IMR-90 (cell line): Measurements from ENCODE around the gene SEC23IP. TPM values are rescaled to one million over a fixed set of nuclear protein-coding genes. Genes with fewer than 3 reads are reported as not detected.

Source experiments
- ATAC-seq: fragments of 200-7000 bp; cut with Tn5 transposase; 2 replicates; pipeline ENCODE4 v1.9.1; 2020; ENCODE audit warnings: low read depth, mild to moderate bottlenecking, moderate library complexity
- BruUV-seq: library from RNA; stranded (reverse); fragments of 400-500 nt; replicated peaks from 2 replicates; lab custom pipeline; 2021; lab: Mats Ljungman, UMichigan
- CTCF ChIA-PET: fragments of 300-600 bp; formaldehyde crosslinking; extraction: SDS; loops from one replicate; lab custom pipeline; 2021; ENCODE audit warnings: antibody characterized with exemption; lab: Yijun Ruan, JAX
- POLR2A ChIA-PET: fragments of 300-600 bp; sonication (Branson Sonifier 250); formaldehyde crosslinking; loops from one replicate; lab custom pipeline; 2022; ENCODE audit warnings: antibody characterized with exemption; ENCODE audit not compliant: unreplicated experiment; lab: Charles Lee
- DNase-seq: peaks from one replicate; pipeline ENCODE4 v3.0.0; 2013
- H2AFZ ChIP-seq: replicated peaks from 2 replicates; pipeline ENCODE3; 2013; ENCODE audit warnings: low read length, mild to moderate bottlenecking; ENCODE audit not compliant: poor library complexity
- H2AK5ac ChIP-seq: 2 replicates; pipeline ENCODE4 v1.6.1; 2013; ENCODE audit warnings: low read depth, low read length, inconsistent platforms
- H2AK9ac ChIP-seq: replicated peaks from 2 replicates; pipeline ENCODE3; 2013; ENCODE audit warnings: mild to moderate bottlenecking, low read depth, low read length, moderate library complexity; ENCODE audit not compliant: poor library complexity
- H2BK120ac ChIP-seq: 2 replicates; pipeline ENCODE4 v1.6.1; 2013; ENCODE audit warnings: low read depth, low read length, inconsistent platforms
- H2BK15ac ChIP-seq: 3 replicates; pipeline ENCODE4 v1.6.1; 2013; ENCODE audit warnings: low read depth, low read length, inconsistent platforms
- H2BK20ac ChIP-seq: 2 replicates; pipeline ENCODE4 v1.6.1; 2013; ENCODE audit warnings: low read depth, mild to moderate bottlenecking, inconsistent platforms, low read length, moderate library complexity
- H2BK5ac ChIP-seq: 2 replicates; pipeline ENCODE4 v1.6.1; 2013; ENCODE audit warnings: mild to moderate bottlenecking, low read depth, low read length, inconsistent platforms; ENCODE audit not compliant: poor library complexity, severe bottlenecking
- H3K14ac ChIP-seq: replicated peaks from 2 replicates; pipeline ENCODE4 v1.6.1; 2013; ENCODE audit warnings: low read depth, low read length, inconsistent platforms
- H3K18ac ChIP-seq: 2 replicates; pipeline ENCODE4 v1.6.1; 2013; ENCODE audit warnings: low read depth, low read length, control low read depth
- H3K23ac ChIP-seq: 2 replicates; pipeline ENCODE4 v1.6.1; 2013; ENCODE audit warnings: low read depth, low read length, inconsistent platforms
- H3K27ac ChIP-seq: 2 replicates; pipeline ENCODE4 v1.5.1; 2013; ENCODE audit warnings: mild to moderate bottlenecking, control low read depth, low read length; ENCODE audit not compliant: insufficient read depth
- H3K27me3 ChIP-seq: 2 replicates; pipeline ENCODE4 v1.6.1; 2013; ENCODE audit warnings: low read length; ENCODE audit not compliant: control insufficient read depth, insufficient read depth
- H3K36me3 ChIP-seq: 2 replicates; pipeline ENCODE4 v1.6.1; 2013; ENCODE audit warnings: low read length, mixed read lengths; ENCODE audit not compliant: control insufficient read depth, insufficient read depth
- H3K4ac ChIP-seq: 2 replicates; pipeline ENCODE4 v1.6.1; 2013; ENCODE audit warnings: low read depth, low read length, inconsistent platforms
- H3K4me1 ChIP-seq: 2 replicates; pipeline ENCODE4 v1.6.1; 2013; ENCODE audit warnings: low read length, mixed read lengths; ENCODE audit not compliant: control insufficient read depth, insufficient read depth
- H3K4me2 ChIP-seq: 2 replicates; pipeline ENCODE4 v1.6.1; 2013; ENCODE audit warnings: low read depth, mild to moderate bottlenecking, control low read depth, low read length, moderate library complexity
- H3K4me3 ChIP-seq: 2 replicates; pipeline ENCODE4 v1.5.1; 2013; ENCODE audit warnings: low read depth, mild to moderate bottlenecking, control low read depth, low read length, moderate library complexity; ENCODE audit not compliant: insufficient read depth
- H3K56ac ChIP-seq: 2 replicates; pipeline ENCODE4 v1.6.1; 2013; ENCODE audit warnings: low read length, inconsistent platforms; ENCODE audit not compliant: insufficient read depth; ENCODE audit errors: extremely low read depth
- H3K79me1 ChIP-seq, 2 experiments: 2 replicates each; pipeline ENCODE4 v1.6.1; 2013; ENCODE audit warnings: low read length in 2 of 2, inconsistent platforms in 1 of 2, low read depth in 1 of 2
- H3K9ac ChIP-seq: 2 replicates; pipeline ENCODE4 v1.6.1; 2013; ENCODE audit warnings: low read depth, low read length, control low read depth
- H3K9me1 ChIP-seq: 2 replicates; pipeline ENCODE4 v1.6.1; 2013; ENCODE audit warnings: low read length, inconsistent platforms; ENCODE audit not compliant: insufficient read depth
- H3K9me3 ChIP-seq: 2 replicates; pipeline ENCODE4 v1.6.1; 2013; ENCODE audit warnings: low read length; ENCODE audit not compliant: control insufficient read depth, insufficient read depth
- H4K20me1 ChIP-seq: 2 replicates; pipeline ENCODE4 v1.6.1; 2013; ENCODE audit warnings: low read length, inconsistent platforms; ENCODE audit not compliant: insufficient read depth
- H4K5ac ChIP-seq: 2 replicates; pipeline ENCODE4 v1.6.1; 2013; ENCODE audit warnings: mild to moderate bottlenecking, low read depth, low read length, control low read depth
- H4K8ac ChIP-seq, 2 experiments: 2 replicates each; pipeline ENCODE4 v1.6.1; 2013; ENCODE audit warnings: low read depth in 2 of 2, low read length in 2 of 2, control low read depth in 1 of 2, inconsistent platforms in 1 of 2
- H4K91ac ChIP-seq: 2 replicates; pipeline ENCODE4 v1.6.1; 2013; ENCODE audit warnings: low read depth, low read length, inconsistent platforms; ENCODE audit not compliant: insufficient read depth
- CEBPB ChIP-seq: IDR thresholded peaks from 2 replicates; pipeline ENCODE4 v1.6.1; 2012; ENCODE audit warnings: low read depth, low read length, improper control_type of control experiment
- FOS ChIP-seq: fragments of 150-350 bp; IDR thresholded peaks from 2 replicates; pipeline ENCODE4 v1.6.1; 2016; ENCODE audit warnings: low read depth, low read length
- MAFK ChIP-seq: IDR thresholded peaks from 2 replicates; pipeline ENCODE4 v1.6.1; 2012; ENCODE audit warnings: low read depth, low read length, improper control_type of control experiment
- MAZ ChIP-seq: IDR thresholded peaks from 2 replicates; pipeline ENCODE4 v1.6.1; 2012; ENCODE audit warnings: low read depth, mild to moderate bottlenecking, low read length, improper control_type of control experiment, moderate library complexity, borderline replicate concordance
- MXI1 ChIP-seq: IDR thresholded peaks from 2 replicates; pipeline ENCODE4 v1.6.1; 2012; ENCODE audit warnings: low read depth, mild to moderate bottlenecking, low read length, moderate library complexity, borderline replicate concordance
- RAD21 ChIP-seq: IDR thresholded peaks from 2 replicates; pipeline ENCODE4 v1.6.1; 2012; ENCODE audit warnings: low read length, improper control_type of control experiment
- RCOR1 ChIP-seq: IDR thresholded peaks from 2 replicates; pipeline ENCODE4 v1.6.1; 2012; ENCODE audit warnings: mild to moderate bottlenecking, low read length, improper control_type of control experiment; ENCODE audit not compliant: insufficient replicate concordance
- WGBS, 2 experiments: methylation state at CpG; one replicate each; pipeline versions ENCODE4 v1.1.5 to v1.1.7; 2013; ENCODE audit warnings: missing lambda C conversion rate in 2 of 2; ENCODE audit not compliant: insufficient read length in 1 of 2; ENCODE audit errors: extremely low coverage in 2 of 2; 5-methylcytosine and 5-hydroxymethylcytosine counted together
- dilution Hi-C: fragments of 300-500 bp; cut with HindIII; formaldehyde crosslinking; loops from one replicate; pipeline ENCODE4 v1.14.3; 2018; ENCODE audit warnings: low sequenced_read_pairs; ENCODE audit not compliant: unreplicated experiment
- in situ Hi-C: fragments of 300-500 bp; cut with MboI; formaldehyde crosslinking; loops from 3 replicates; pipeline ENCODE4 v1.14.3; 2019; ENCODE audit warnings: low sequenced_read_pairs, inconsistent platforms, mixed read lengths
- intact Hi-C: fragments of 100-400 bp; cut with micrococcal nuclease; formaldehyde crosslinking; loops from 2 replicates; pipeline ENCODE4 v1.10.0; 2022
- polyA plus RNA-seq, 3 experiments: library from polyadenylated mRNA; depleted of rRNA; stranded (reverse); fragments of >200 nt; gene quantifications; 2 replicates each; pipeline ENCODE4 v1.2.3, GENCODE V29; 2012; ENCODE audit warnings: low replicate concordance in 1 of 3
- total RNA-seq: library from RNA; depleted of rRNA; stranded (reverse); fragments of >200 nt; gene quantifications from 2 replicates; pipeline ENCODE4 v1.2.3, GENCODE V29; 2012
- TF ChIP-seq, protein P1 (sequence below): fragments of 150-350 bp; IDR thresholded peaks from 2 replicates; pipeline ENCODE4 v1.6.1; 2017; ENCODE audit warnings: mild to moderate bottlenecking, antibody characterized with exemption, low read length, low read depth

Gene SEC23IP
- total and polyA plus RNA-seq, 2 of the 4 experiments (the other 2 are of a cell fraction) = 37.4 to 39.8 TPM

- Histone ChIP-seq H2BK15ac (no peak overlapping the region), H2AK9ac (no peak overlapping the region), H2BK120ac (no peak overlapping the region), H2BK20ac (no peak overlapping the region), H3K9me3 (no peaks in the 10 kb centered on the region), H2AFZ (no peak overlapping the region), H3K4me2 (no peak overlapping the region), H4K8ac (no peak overlapping the region), H3K79me1 (peaks cover 3 to 11% of the 10 kb centered on the region in 2 experiments), H3K23ac (no peak overlapping the region), H3K27me3 (no peaks in the 10 kb centered on the region), H3K4ac (no peak overlapping the region), H3K4me3 (no peak overlapping the region), H2BK5ac (no peak overlapping the region), H3K14ac (no peak overlapping the region), H4K5ac (no peak overlapping the region), H3K18ac (no peak overlapping the region), H2AK5ac (no peak overlapping the region), H3K4me1 (no peaks in the 10 kb centered on the region), H4K20me1 (no peaks in the 10 kb centered on the region), H3K9ac (no peak overlapping the region), H3K56ac (no peak overlapping the region), H3K27ac (no peak overlapping the region), H3K9me1 (no peaks in the 10 kb centered on the region), H3K36me3 (peaks cover 39% of the 10 kb centered on the region), H4K91ac (no peak overlapping the region)
- dilution Hi-C loops = no loop called here
- no TSS peak for BruUV-seq
- DNase-seq = no peak
- in situ Hi-C loops = no loop called here
- CTCF ChIA-PET = no interaction called here
- ATAC-seq = no peak
- intact Hi-C loops = no loop called here
- POLR2A ChIA-PET = no interaction called here
- TF ChIP-seq, protein P1, sequence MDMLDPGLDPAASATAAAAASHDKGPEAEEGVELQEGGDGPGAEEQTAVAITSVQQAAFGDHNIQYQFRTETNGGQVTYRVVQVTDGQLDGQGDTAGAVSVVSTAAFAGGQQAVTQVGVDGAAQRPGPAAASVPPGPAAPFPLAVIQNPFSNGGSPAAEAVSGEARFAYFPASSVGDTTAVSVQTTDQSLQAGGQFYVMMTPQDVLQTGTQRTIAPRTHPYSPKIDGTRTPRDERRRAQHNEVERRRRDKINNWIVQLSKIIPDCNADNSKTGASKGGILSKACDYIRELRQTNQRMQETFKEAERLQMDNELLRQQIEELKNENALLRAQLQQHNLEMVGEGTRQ = no peak
- TF ChIP-seq RAD21 (no peak), CEBPB (no peak), RCOR1 (no peak), MXI1 (no peak), MAZ (no peak), FOS (no peak), MAFK (no peak)
- WGBS, 2 experiments = 91% methylated on average over 4 of the region's 6 CpGs; no CpG with 5 or more reads in 1 of the 2 experiments
These were observed 18.2 kb downstream of the SEC23IP start for GRCh38 chr10:119910689-119911088.
